ENCODE results near the gene GPR35. TPM values are rescaled to one million over a fixed set of nuclear protein-coding genes. Genes with fewer than 3 reads are reported as not detected.

The GPR35 gene
- total and polyA plus RNA-seq, 10 of the 15 experiments (the other 5 are each of a cell fraction or from before 2014, with no cell fraction given), result 0.14 to 1.6 (median 0.75) TPM; not detected in 3

DNA sequence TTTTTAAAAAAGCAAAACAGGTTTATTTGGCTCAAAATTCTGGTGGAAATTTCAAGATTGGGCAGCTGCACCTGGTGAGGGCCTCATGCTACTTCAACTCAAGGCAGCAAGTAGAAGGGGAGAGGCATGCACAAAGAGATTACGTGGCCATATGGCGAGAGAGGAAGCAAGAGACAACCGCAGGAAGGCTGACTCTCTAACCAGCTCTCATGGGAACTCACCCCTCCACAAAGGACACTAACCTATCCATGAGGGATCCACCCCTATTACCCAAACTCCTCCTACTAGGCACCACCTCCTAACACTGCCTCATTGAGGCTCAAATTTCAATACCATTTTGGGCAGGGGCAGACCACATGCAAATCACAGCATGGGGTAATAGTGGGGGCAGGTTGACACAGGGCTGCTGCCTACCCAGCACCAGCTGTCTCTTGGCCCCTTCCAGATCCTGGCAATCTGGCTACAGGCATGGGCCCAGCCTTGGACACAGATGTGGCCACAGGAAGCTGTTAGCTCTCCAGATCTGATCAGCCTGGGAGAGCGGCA, 40.7 kb upstream of the GPR35 start:
- BruUV-seq (replicated peaks), result no TSS peak
- Histone ChIP-seq H3K9me3 (replicated peaks; ENCODE audit: control insufficient read depth, insufficient read depth, low read length) (no peaks in the 10 kb centered on the region; the same call in 1 of the 3 replicates), H2AFZ (ENCODE audit: control insufficient read depth, low read depth, low read length) (no peak overlapping the region), H3K79me2 (ENCODE audit: control insufficient read depth, insufficient read depth, low read length) (peaks cover 52% of the 10 kb centered on the region), H3K27ac (ENCODE audit: control insufficient read depth, insufficient read depth) (peak overlapping the region; percentile 92), H4K20me1 (ENCODE audit: control insufficient read depth, insufficient read depth) (no peaks in the 10 kb centered on the region; the same call in 1 of the 2 replicates), H3K36me3 (ENCODE audit: control insufficient read depth in 2 of 2, insufficient read depth in 2 of 2, low read length in 1 of 2) (no peaks in the 10 kb centered on the region), H3K9ac (ENCODE audit: control insufficient read depth, insufficient read depth, low read length) (peak overlapping the region; percentile 84), H3K4me2 (ENCODE audit: control insufficient read depth, insufficient read depth) (peak overlapping the region; percentile 73), H3K27me3 (replicated peaks in 1 of 2; ENCODE audit: control insufficient read depth in 2 of 2, insufficient read depth in 2 of 2, low read length in 1 of 2) (no peaks in the 10 kb centered on the region), H3K4me3 (peak overlapping the region; percentile 95), H3K4me1 (ENCODE audit: control insufficient read depth, insufficient read depth, low read length) (peaks cover 48% of the 10 kb centered on the region)
- SMC1A ChIA-PET (ENCODE audit: uncharacterized antibody, unreplicated experiment), result interaction anchor here (0.6 to 6.4 kb wide), 5 partner anchors 23 to 70 kb away, joined by 3 to 124 read pairs (median 13); partner anchors contain the start of genes ANKMY1 and DUSP28
- intact Hi-C loops (cut with micrococcal nuclease; ENCODE audit: unreplicated experiment) (loop anchor here (1.0 kb wide), 2 partner anchors 18 to 23 kb away; no protein-coding TSS in a partner anchor), in situ Hi-C loops (cut with MboI) (no loop called here)
- WGBS (ENCODE audit: insufficient coverage, insufficient replicate concordance, low lambda C conversion rate, missing lambda C conversion rate), result 1% methylated on average over 4 of the region's 4 CpGs
- DNase-seq (ENCODE audit: low read depth, low spot score) (peak; percentile 100), FAIRE-seq (peak; percentile 86), ATAC-seq (peak; percentile 77)
- RAD21 ChIA-PET (ENCODE audit: unreplicated experiment), result interaction anchor here (1.0 to 10.9 kb wide), 3 partner anchors 23 to 70 kb away, joined by 3 to 206 read pairs (median 49); partner anchors contain the start of genes ANKMY1 and DUSP28
- CTCF ChIA-PET, result interaction anchor here (0.7 to 11.9 kb wide), 9 partner anchors 12 to 746 kb away, joined by 3 to 196 read pairs (median 5); partner anchors contain the start of genes ANKMY1, DUSP28 and RNPEPL1
- POLR2A ChIA-PET, result interaction anchor here (1.1 to 6.7 kb wide), 8 partner anchors 16 to 517 kb away, joined by 3 to 233 read pairs (median 4); partner anchors contain the start of genes DUSP28, GPR35, MTERF4 and RNPEPL1
- TF ChIP-seq SIX5 (IDR thresholded peaks at IDR 0.05; ENCODE audit: low read depth, low read length, severe bottlenecking) (peak; percentile 22), KLF5 (IDR thresholded peaks at IDR 0.05; ENCODE audit: partially characterized antibody) (peak; percentile 66), NFYB (IDR thresholded peaks at IDR 0.05; ENCODE audit: insufficient read depth, low read depth, low read length) (peak; percentile 56; the same call in 1 of the 2 replicates), POLR2AphosphoS5 (IDR thresholded peaks at IDR 0.05; ENCODE audit: low read length) (peak; percentile 86), CREM (IDR thresholded peaks at IDR 0.05; ENCODE audit: low read depth) (peak; percentile 34; the same call in 1 of the 2 replicates), POU2F2 (IDR thresholded peaks at IDR 0.05; ENCODE audit: borderline replicate concordance, low read depth, low read length) (peak; percentile 99), MEF2B (IDR thresholded peaks at IDR 0.05; ENCODE audit: partially characterized antibody, poor library complexity, severe bottlenecking) (peak; percentile 90), RAD51 (IDR thresholded peaks at IDR 0.05) (peak; percentile 71), HDGF (IDR thresholded peaks at IDR 0.05) (peak; percentile 87), HDAC2 (IDR thresholded peaks at IDR 0.05) (no peak), TCF12 (IDR thresholded peaks at IDR 0.05; ENCODE audit: low read depth, low read length) (peak; percentile 49; the same call in 1 of the 2 replicates), CHD4 (IDR thresholded peaks at IDR 0.05) (no peak), PAX5 (IDR thresholded peaks at IDR 0.05; ENCODE audit: borderline replicate concordance, low read depth, low read length) (peak; percentile 59; the same call in 1 of the 2 replicates), SMAD5 (IDR thresholded peaks at IDR 0.05; ENCODE audit: low read depth) (peak; percentile 37; the same call in 1 of the 2 replicates)
- TF ChIP-seq, protein P1, sequence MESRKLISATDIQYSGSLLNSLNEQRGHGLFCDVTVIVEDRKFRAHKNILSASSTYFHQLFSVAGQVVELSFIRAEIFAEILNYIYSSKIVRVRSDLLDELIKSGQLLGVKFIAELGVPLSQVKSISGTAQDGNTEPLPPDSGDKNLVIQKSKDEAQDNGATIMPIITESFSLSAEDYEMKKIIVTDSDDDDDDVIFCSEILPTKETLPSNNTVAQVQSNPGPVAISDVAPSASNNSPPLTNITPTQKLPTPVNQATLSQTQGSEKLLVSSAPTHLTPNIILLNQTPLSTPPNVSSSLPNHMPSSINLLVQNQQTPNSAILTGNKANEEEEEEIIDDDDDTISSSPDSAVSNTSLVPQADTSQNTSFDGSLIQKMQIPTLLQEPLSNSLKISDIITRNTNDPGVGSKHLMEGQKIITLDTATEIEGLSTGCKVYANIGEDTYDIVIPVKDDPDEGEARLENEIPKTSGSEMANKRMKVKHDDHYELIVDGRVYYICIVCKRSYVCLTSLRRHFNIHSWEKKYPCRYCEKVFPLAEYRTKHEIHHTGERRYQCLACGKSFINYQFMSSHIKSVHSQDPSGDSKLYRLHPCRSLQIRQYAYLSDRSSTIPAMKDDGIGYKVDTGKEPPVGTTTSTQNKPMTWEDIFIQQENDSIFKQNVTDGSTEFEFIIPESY (IDR thresholded peaks at IDR 0.05), result no peak
- TF ChIP-seq, protein P2, sequence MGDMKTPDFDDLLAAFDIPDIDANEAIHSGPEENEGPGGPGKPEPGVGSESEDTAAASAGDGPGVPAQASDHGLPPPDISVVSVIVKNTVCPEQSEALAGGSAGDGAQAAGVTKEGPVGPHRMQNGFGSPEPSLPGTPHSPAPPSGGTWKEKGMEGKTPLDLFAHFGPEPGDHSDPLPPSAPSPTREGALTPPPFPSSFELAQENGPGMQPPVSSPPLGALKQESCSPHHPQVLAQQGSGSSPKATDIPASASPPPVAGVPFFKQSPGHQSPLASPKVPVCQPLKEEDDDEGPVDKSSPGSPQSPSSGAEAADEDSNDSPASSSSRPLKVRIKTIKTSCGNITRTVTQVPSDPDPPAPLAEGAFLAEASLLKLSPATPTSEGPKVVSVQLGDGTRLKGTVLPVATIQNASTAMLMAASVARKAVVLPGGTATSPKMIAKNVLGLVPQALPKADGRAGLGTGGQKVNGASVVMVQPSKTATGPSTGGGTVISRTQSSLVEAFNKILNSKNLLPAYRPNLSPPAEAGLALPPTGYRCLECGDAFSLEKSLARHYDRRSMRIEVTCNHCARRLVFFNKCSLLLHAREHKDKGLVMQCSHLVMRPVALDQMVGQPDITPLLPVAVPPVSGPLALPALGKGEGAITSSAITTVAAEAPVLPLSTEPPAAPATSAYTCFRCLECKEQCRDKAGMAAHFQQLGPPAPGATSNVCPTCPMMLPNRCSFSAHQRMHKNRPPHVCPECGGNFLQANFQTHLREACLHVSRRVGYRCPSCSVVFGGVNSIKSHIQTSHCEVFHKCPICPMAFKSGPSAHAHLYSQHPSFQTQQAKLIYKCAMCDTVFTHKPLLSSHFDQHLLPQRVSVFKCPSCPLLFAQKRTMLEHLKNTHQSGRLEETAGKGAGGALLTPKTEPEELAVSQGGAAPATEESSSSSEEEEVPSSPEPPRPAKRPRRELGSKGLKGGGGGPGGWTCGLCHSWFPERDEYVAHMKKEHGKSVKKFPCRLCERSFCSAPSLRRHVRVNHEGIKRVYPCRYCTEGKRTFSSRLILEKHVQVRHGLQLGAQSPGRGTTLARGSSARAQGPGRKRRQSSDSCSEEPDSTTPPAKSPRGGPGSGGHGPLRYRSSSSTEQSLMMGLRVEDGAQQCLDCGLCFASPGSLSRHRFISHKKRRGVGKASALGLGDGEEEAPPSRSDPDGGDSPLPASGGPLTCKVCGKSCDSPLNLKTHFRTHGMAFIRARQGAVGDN (IDR thresholded peaks at IDR 0.05), result peak; percentile 96
- TF ChIP-seq, protein P3, sequence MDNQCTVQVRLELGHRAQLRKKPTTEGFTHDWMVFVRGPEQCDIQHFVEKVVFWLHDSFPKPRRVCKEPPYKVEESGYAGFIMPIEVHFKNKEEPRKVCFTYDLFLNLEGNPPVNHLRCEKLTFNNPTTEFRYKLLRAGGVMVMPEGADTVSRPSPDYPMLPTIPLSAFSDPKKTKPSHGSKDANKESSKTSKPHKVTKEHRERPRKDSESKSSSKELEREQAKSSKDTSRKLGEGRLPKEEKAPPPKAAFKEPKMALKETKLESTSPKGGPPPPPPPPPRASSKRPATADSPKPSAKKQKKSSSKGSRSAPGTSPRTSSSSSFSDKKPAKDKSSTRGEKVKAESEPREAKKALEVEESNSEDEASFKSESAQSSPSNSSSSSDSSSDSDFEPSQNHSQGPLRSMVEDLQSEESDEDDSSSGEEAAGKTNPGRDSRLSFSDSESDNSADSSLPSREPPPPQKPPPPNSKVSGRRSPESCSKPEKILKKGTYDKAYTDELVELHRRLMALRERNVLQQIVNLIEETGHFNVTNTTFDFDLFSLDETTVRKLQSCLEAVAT (IDR thresholded peaks at IDR 0.05), result 0 out of 2 replicates have a peak, but pooled peaks have one; percentile 65

Measured in GM12878 (cell line).